HG03565 (cell line): ENCODE results near the gene CEND1.
"Not testable (repeated sequence)": the region's sequence is repeated elsewhere in the genome, so short reads cannot be mapped to it uniquely, and the experiment has no call there.

Experiments used
- ATAC-seq: cut with Tn5 transposase; IDR thresholded peaks from one replicate; pipeline ENCODE4 v1.9.1; 2021; ENCODE audit warnings: mild to moderate bottlenecking, moderate library complexity; ENCODE audit not compliant: unreplicated experiment

The CEND1 gene

DNA sequence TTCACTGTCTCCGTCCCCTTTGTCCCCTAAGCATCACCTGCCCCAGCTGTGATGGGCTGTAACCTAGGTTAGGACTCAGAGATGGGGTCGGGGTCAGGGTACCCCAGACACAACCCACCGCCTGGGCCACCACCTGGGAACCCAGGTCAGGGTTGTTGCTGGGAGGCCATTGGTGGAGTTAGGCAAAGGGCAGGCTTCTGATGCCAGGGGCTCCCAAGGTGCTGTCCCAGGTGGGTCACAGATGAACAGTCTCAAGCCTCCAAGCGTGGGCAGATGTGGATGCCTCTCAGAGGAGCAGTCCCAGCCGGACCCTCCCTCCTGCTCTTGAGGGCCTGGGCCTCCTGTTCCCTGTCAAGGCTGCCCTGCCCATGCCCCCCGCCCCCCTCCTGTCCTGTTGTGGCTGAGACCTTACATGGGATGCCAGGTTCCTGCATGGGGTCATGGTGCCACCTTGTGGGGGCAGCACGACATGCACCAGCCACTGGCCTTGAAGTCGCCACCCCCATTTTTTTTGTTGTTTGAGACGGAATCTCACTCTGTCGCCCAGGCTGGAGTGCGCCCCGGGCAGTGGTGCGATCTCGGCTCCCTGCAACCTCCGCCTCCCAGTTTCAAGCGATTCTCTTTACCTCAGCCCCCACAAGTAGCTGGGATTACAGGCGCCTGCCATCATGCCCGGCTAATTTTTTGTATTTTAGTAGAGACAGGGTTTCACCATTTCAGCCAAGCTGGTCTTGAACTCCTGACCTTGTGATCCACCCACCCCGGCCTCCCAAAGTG lies 24.7 kb downstream of the CEND1 start:
- ATAC-seq, result no peak

DNA sequence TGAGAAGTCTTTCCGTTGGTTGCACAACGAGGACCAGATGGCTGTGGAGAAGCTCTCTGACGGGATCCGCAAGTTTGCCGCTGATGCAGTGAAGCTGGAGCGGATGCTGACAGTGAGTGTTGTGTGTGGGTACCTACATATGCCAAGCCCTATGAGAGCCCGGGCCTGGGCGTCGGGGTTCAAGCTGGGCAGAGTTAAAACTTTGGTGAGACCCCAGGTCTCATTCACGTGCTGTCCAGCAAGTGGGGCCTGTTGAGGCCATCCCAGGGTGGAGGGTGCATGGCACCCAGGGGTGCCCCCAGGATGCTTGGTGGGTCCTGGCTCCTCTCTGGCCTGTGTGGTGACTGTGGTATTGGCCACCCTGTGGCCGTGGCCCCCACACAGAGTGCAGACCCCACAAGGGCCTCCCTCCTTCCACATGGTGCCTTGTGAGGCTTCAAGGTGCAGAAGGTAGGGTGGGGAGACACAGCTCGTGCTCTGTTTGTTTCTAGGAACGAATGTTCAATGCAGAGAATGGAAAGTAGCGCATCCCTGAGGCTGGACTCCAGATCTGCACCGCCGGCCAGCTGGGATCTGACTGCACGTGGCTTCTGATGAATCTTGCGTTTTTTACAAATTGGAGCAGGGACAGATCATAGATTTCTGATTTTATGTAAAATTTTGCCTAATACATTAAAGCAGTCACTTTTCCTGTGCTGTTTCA lies 25.4 kb downstream of the CEND1 start:
- no peak for ATAC-seq

DNA sequence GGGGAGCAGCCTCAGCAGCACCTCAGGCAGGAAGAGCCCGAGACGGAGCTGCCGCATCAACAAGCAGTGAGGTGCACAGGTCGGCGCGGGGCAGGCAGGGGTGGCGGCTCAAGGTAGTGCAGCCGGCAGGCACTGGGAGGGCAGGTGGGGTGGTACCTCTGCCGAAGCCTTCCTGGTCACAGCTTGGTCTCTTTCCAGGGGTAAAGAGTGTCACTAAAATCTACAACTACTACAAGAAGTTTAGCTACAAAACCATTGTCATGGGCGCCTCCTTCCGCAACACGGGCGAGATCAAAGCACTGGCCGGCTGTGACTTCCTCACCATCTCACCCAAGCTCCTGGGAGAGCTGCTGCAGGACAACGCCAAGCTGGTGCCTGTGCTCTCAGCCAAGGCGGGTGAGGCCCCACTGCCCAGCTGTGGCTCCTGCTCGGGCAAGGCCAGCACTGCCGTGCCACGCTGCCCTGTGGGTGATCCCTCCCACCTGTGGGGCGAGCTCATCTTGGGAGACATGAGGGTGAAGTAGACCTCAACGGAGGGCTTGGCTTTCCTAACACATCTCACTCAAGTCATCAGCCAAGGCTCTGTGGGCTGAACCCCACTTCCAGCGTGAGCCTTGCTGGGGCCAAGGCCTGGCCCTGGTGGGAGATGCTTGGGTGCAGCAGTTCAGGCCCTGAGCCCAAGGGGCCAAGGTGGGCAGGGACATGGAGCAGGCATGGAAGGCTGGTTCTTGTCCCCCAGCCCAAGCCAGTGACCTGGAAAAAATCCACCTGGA lies 26.2 kb downstream of the CEND1 start:
- ATAC-seq, result no peak

DNA sequence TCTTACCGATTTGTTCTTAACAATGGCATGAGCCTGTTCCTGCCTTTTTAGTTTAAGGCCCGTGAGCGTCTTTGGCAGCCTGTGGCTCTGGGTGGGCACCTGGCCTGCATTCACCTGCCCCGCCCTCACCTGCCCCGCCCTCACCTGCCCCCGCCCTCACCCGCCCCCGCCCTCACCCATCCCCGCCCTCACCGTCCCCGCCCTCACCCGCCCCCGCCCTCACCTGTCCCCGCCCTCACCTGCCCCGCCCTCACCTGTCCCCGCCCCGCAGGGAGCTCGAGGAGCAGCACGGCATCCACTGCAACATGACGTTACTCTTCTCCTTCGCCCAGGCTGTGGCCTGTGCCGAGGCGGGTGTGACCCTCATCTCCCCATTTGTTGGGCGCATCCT lies 26.8 kb downstream of the CEND1 start:
- ATAC-seq, result no peak

DNA sequence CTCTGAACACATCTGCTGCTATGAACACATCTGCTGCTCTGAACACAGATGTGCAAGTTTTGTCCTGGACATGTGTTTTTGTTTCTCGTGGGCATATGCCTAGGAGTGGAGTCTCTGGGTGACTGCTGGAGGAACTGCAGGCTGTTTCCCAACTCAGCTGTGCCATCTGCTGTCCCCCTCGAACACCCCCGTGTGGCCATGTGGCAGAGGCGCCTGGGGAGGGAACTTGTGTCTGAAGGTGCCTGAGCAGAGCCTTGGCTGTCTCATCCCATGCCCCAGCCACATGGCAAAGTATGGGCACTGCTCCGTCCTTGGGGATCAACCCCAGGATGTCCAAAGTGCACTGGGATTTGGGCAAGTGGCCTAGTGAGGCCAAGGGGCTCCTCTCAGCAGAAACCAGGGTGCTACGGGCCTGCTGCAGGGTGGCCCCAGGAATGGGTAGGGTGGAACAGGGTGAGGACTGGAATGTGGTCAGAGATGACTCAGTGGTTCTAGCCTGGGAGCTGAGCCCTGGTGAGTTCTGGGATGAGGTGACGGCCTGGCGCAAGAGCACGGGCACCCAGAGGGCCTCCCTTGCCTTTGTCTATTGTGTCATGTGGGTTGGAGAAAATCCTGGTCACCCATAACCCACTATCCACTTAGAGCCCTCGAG lies 27.3 kb downstream of the CEND1 start:
- no peak for ATAC-seq

DNA sequence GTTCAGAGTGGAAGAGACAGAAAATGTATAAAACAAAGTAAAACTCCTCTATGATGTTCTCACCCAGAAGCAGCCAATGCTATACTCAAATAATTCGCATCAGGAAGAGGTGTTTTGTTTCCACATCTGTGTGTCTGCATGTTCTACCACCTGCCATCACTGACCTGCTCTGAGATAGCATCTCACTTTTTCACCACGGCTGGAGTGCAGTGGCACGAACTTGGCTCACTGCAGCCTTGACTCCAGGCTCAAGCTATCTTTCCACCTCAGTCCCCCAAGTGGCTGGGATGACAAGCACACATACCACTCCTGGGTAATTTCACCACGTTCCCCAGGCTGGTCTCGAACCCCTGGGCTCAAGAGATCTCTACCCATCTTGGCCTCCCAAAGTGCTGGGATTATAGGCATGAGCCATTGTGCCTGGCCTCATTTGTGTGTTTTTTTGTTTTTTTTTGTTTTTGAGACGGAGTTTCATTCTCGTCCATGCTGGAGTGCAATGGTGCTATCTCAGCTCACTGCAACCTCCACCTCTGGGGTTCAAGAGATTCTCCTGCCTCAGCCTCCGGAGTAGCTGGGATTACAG lies 28.3 kb downstream of the CEND1 start:
- no peak for ATAC-seq

DNA sequence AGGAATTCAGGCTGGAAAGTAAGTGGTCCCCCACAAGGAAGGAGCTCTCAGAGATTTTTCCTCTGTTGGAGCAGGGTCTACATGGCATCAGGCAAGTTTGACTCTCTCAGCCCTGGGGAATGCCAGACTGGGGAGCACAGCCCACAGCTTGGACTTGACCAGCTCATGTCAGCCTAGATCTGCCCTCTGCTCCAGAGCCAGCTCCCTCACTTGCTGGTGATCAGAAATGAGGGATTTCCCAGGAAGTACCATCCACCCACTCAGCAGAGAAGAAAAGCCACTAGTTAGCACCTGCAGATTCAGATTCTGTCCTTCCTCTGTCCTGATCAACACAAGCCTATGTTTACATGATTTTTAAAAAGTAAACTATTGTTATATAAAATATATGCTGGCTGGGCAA lies 29.7 kb downstream of the CEND1 start:
- no peak for ATAC-seq

DNA sequence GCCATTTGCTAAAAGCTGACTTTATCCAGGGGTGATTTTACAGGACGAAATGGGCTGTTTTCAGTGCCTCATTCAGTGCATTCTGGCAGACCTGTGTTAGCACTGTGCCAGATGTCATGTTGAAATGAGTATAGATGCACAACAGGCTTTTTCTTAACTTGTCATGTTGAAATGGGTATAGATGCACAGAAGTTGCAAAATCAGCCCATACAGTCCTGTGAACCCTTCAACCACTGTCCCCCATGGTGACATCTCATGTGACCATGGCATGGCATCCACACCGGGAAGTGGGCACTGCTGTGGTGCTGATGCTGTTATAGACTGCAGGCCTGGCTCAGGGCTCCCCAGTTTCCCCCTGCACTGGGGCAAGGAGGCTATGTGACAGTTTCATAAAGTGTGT lies 40.2 kb downstream of the CEND1 start:
- no peak for ATAC-seq

DNA sequence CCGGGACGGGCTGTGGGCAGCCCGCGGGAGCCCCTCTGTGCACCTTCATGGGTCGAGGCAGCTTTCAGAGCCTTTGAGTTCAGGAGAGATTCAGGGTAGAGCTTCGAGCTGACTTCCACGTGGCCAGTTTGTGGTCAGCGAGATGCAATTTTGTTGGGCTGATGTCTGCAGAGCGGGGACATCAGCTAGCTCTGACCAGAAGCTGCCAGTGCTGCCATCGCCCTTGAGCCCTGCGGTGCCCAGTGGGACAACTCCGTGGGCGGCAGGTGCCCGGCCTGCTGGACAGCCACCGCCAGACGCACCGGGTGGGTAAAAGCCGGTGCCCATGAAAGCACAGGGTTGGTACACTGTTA lies 41.9 kb downstream of the CEND1 start:
- peak; percentile 6 for ATAC-seq

DNA sequence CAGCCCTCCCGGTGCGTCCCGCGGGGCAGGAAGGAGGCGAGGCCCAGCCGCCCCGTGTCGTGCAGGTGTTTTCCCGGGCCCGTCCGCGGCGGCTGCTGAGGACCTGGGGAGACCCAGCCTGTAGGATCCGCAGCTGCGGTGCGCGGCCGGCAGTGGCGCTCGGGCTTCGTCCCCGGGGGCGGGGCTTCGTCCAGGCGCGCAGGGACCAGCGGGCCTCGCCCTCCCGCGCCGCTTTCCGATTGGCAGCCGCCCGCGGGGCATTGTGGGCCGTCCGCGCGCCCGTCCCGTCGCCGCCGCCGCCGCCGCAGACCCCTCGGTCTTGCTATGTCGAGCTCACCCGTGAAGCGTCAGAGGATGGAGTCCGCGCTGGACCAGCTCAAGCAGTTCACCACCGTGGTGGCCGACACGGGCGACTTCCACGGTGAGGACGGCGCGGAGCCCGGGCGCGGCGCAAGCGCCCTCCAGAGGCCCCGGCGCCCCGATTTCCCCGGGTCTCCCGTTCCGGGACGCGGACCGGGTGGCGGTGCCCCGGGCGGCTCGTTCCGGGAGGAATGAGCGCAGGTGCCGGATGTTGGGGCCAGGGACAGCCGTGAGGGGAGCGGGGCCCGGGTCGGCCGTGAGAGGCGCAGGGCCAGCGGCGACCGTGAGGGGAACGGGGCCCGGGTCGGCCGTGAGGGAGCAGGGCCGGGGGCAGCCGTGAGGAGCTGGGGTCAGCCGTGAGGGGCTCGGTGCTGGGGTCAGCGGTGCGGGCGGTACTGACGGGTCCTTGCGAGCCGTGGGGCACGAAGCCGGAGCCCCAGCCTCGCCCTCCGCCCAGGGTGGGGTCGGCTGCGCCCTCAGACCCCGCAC lies 42.5 kb downstream of the CEND1 start, which contains the start of gene TALDO1:
TALDO1 (plus strand) TSS at position 307 of the 849 bp plus-strand sequence; CDS start at position 325, 18 bp downstream.
- peak; percentile 73 for ATAC-seq

DNA sequence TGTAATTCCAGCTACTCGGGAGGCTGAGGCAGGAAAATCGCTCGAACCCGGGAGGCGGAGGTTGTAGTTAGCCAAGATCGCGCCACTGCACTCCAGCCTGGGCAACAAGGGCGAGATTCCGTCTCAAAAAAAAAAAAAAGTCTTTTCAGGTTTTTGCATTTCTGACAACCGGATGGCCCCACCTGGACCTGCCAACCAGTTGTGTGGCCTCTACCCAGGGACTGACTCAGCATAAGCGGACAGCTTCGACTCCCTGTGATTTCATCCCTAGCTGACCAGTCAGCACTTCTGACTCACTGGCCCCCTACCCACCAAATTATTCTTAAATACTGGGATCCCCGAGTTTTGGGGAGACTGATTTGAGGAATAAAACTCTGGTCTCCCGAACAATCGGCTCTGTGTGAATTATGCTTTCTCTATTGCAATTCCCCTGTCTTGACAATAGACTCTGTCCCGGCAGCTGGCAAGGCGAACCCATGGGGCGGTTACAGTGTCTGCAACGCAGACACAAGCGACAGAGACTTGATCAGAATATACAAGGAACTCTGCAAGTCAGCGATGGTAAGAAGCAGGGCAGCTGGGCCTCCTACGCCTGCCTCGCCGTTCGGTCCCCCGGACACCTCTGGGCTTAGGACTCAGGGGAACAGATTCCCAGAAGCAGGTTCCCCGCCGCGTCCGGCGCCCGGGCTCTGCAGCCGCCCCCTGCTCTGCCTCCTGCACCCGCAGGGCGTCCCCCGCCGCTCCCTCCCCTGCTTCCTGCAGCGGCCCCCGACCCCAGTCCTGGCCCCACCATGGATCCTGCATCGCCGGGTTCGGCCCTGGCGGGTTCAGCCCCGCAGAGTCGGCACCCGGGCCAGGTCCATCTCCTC lies 43.4 kb downstream of the CEND1 start:
- ATAC-seq, result peak; percentile 7

DNA sequence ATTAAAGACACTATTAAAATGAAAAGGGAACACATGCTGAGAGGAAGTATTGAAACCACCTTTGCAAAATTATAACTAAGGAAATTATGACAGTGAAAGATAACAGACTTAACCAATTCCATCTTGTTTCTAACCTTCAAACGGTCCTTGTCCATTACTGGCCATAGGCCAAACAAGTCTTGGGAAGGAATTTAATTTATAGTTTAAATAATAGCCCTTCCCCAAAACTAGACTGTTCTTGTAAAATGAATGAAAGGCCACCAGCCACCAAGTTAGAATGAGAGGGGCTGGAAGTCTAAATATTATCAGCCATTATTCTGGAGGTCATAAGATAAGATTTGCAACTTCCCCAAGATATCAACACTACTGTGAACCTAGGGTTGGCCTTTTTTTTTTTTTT lies 44.5 kb downstream of the CEND1 start:
- ATAC-seq, result no peak

DNA sequence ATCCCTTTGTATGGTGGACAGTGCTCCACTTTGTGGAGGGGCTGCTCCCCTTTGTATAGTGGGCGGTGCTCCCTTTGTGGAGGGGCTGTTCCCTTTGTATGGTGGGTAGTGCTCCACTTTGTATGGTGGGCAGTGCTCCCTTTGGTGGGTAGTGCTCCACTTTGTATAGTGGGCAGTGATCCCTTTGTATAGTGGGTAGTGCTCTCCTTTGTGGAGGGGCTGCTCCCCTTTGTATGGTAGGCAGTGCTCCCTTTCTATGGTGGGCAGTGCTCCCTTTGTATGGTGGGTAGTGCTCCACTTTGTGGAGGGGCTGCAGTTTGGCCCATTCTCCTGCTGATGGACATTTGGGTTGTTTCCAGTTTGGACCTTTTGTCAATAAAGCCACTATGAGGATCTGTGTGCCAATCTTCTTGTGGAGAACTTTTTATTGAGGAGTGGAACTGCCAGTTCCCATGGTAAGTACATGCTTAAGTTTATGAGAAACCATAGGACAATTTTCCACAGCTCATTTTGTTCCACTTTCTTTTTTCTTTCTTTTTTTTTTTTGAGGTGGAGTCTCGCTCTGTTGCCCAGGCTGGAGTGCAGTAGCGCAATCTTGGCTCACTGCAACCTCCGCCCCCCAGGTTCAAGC lies 47.2 kb downstream of the CEND1 start:
- ATAC-seq, result no peak

DNA sequence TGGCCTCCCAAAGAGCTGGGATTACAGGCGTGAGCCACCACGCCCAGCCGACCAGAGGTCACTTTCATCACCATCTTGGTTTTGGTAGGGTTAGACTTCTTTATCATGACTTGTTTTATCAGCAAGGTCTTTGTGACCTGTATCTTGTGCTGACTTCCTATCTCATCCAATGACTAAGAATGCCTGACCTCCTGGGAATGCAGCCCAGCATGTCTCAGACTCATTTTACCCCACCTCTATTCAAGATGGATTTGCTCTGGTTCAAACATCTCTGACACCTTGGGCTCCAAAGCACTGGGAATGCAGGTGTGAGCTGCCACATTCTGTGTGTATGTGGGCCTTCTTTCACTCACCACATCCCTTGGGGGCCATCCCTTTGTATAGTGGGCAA lies 47.7 kb downstream of the CEND1 start:
- ATAC-seq, result no peak

DNA sequence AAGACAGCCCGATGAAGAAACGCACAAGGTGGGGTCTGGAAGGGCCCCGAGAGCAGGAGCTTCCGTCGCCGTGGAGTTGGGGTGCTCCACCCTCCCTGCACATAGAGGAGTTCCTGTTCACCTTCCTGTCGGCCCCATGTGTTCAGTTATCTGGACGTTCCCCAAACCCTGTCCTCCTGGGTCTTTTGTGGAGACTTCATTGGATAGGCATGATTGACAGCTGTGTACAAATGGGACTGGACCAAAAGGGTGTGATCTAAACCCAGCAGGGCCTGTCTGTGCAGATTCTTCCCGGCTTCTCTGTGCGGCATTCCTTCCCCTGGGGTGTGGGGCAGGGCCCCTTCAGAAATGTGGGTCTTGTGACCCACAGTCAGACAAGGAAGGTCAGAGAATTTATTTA lies 52.0 kb downstream of the CEND1 start:
- ATAC-seq, result not testable (repeated sequence)

DNA sequence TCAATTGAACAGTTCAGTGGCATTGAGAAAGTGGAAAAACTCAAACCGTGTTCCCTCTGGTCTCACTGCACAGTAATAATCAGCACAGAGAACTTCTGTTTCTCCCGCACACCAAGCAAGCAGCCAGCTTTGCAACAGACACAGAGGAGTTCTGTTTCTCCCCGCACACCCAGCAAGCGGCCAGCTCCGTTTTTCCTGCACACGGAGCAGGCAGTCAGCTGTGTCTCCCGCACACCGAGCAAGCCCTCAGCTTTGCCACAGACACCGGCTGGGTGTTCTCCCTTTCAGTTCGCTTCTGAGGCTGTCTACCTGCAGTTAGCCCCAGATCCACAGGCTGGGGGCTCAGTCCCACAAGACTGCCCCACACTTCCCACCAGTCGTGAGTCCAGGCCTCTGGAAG lies 52.5 kb downstream of the CEND1 start:
- no peak for ATAC-seq
